Left ventricle myocardium inferior (tissue), 1 donor: ENCODE results near the gene CNN3. TPM values are rescaled to one million over a fixed set of nuclear protein-coding genes. Genes with fewer than 3 reads are reported as not detected.

Source experiments
- DNase-seq: peaks from one replicate; pipeline ENCODE4 v3.0.0-alpha.2; 2020
- H3K27ac ChIP-seq: fragments of 200-600 bp; replicated peaks from 2 replicates; pipeline ENCODE4 v1.8.0; 2021
- H3K27me3 ChIP-seq: fragments of 200-600 bp; 2 replicates; pipeline ENCODE4 v1.8.0; 2021; ENCODE audit warnings: low read depth
- H3K36me3 ChIP-seq: fragments of 200-600 bp; 2 replicates; pipeline ENCODE4 v1.8.0; 2021
- H3K4me1 ChIP-seq: fragments of 200-600 bp; 2 replicates; pipeline ENCODE4 v1.8.0; 2021
- H3K4me3 ChIP-seq: fragments of 200-600 bp; 2 replicates; pipeline ENCODE4 v1.8.0; 2021; ENCODE audit warnings: mild to moderate bottlenecking, moderate library complexity
- H3K9me3 ChIP-seq: fragments of 200-600 bp; replicated peaks from 2 replicates; pipeline ENCODE4 v1.8.0; 2021
- intact Hi-C: fragments of 100-400 bp; cut with micrococcal nuclease; formaldehyde crosslinking; loops from one replicate; pipeline ENCODE4 v1.11.0; 2022
- total RNA-seq: library from RNA; stranded (reverse); fragmentation: NEBNext Ultra II Directional; extraction: Animal tissue kit (Norgen Biotek cat#: 25700); gene quantifications from one replicate; pipeline ENCODE4 v1.2.1, GENCODE V29; 2021
- TF ChIP-seq, protein P1 (sequence below): fragments of 200-600 bp; IDR thresholded peaks from 2 replicates; pipeline ENCODE4 v1.8.0; 2021; ENCODE audit warnings: antibody characterized with exemption, mild to moderate bottlenecking, borderline replicate concordance
- donor health status: DM: no; HTN: yes; CAD: no; lungs with severe emphysema.

CNN3 gene
- total RNA-seq, 1 donor from 2014 or later, result 67.9 TPM

DNA sequence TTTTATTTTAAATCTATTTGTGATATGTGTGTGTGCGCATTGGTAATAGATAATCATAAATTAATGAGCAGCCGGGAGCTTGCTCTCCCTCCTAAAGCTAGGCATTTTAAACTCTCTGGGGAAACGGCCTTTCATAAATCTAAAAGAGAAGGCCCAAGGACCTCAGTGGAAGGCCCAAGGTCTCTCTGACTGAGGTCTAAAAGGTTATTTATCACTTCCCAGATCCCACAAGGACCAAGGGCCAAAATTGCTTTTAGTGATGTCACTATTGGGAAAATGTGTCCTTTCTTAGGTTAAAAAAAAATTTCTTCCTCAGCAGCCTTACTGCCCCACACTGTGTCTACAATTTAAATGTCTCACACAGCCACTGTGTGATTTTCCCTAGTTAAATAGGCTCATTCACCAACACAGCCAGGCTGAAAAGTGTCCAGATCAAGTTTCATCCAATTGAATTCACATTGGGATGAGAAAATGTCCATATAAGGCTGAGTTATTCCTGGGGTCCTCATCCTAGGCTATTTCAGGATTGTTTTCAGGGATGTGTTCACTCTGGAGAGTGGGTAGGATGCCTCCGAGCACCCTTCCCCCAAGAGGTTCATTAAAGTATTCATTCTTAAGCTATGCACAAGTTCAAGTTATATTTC lies 60.6 kb downstream of the CNN3 start:
- no peaks in the 10 kb centered on the region for H3K27me3 ChIP-seq
- peak overlapping the region; percentile 82 for H3K27ac ChIP-seq
- peaks cover 43% of the 10 kb centered on the region for H3K4me1 ChIP-seq
- intact Hi-C loops, result loop anchor here (10.0 kb wide), 1 partner anchor 49 kb away; no protein-coding TSS in a partner anchor
- TF ChIP-seq, protein P1, sequence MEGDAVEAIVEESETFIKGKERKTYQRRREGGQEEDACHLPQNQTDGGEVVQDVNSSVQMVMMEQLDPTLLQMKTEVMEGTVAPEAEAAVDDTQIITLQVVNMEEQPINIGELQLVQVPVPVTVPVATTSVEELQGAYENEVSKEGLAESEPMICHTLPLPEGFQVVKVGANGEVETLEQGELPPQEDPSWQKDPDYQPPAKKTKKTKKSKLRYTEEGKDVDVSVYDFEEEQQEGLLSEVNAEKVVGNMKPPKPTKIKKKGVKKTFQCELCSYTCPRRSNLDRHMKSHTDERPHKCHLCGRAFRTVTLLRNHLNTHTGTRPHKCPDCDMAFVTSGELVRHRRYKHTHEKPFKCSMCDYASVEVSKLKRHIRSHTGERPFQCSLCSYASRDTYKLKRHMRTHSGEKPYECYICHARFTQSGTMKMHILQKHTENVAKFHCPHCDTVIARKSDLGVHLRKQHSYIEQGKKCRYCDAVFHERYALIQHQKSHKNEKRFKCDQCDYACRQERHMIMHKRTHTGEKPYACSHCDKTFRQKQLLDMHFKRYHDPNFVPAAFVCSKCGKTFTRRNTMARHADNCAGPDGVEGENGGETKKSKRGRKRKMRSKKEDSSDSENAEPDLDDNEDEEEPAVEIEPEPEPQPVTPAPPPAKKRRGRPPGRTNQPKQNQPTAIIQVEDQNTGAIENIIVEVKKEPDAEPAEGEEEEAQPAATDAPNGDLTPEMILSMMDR, result no peak
- DNase-seq, result no peak
- H3K36me3 ChIP-seq, result no peaks in the 10 kb centered on the region
- H3K9me3 ChIP-seq, result no peaks in the 10 kb centered on the region
- H3K4me3 ChIP-seq, result no peak overlapping the region

DNA sequence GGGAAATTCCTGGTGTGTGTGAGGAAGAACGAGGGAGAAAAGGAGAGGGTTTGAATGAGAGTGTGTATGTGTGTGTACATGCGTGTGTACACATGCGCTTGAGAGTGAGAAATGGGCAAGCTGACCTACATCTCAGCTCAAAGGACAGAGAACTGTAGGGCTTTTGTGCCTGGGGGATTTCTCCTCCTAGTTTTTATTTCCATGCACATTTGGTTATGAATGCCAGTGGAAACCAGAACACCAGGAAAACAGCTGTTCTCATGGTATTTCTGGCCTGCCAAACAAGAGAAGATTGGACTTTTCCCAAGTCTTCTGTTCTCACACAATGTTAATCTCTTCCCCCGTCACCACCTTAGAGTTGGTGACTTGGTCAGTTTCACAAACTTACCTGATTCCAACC lies 61.5 kb downstream of the CNN3 start:
- peak overlapping the region; percentile 82 for H3K27ac ChIP-seq
- H3K36me3 ChIP-seq, result no peaks in the 10 kb centered on the region
- intact Hi-C loops, result loop anchor here (10.0 kb wide), 1 partner anchor 49 kb away; no protein-coding TSS in a partner anchor
- H3K4me3 ChIP-seq, result no peak overlapping the region
- TF ChIP-seq, protein P1, result no peak
- H3K4me1 ChIP-seq, result peaks cover 43% of the 10 kb centered on the region
- no peaks in the 10 kb centered on the region for H3K9me3 ChIP-seq
- H3K27me3 ChIP-seq, result no peaks in the 10 kb centered on the region
- no peak for DNase-seq

DNA sequence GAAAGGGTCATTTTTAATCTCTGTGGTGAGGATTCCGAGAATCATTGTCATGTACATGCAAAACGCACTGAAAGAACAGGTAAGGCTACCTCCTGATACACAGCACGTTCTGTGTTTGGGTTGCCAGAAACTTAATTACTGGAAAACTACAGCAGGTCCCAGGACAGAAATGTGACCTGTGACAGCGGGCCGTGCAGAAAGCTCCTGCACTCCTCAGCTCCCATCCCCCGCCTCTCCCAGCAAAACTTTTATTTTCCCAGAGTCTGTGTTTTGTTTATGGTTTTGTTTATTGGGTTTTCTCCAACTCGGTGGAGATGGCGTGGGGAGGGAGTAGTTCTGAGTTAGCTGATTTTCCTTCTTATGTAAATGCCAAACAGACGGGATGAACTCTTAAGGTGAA lies 62.1 kb downstream of the CNN3 start:
- H3K4me3 ChIP-seq, result no peak overlapping the region
- no peaks in the 10 kb centered on the region for H3K36me3 ChIP-seq
- H3K27me3 ChIP-seq, result no peaks in the 10 kb centered on the region
- intact Hi-C loops, result loop anchor here (10.0 kb wide), 1 partner anchor 50 kb away; no protein-coding TSS in a partner anchor
- no peaks in the 10 kb centered on the region for H3K9me3 ChIP-seq
- TF ChIP-seq, protein P1, result no peak
- peak overlapping the region; percentile 82 for H3K27ac ChIP-seq
- DNase-seq, result no peak
- peaks cover 43% of the 10 kb centered on the region for H3K4me1 ChIP-seq

DNA sequence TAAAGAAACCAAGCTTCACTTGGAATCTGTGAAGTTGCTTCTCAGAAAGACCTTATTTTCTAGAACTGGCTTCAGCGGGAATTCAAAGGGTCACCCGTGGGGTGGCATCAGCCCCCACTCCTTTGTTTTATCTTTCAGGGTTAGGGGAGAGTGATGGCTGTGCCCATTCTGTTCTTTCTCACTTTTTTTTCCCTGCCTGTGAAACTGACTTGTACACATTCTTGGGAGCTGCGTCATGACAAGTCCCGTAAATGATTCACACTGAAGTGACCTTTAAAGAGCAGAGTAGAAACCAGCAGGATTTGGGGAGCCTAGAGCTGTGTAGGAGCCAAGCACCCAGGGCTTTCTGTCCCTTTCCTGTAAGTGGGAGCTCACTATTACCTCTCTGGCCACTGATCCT lies 63.0 kb downstream of the CNN3 start:
- no peaks in the 10 kb centered on the region for H3K9me3 ChIP-seq
- no peak overlapping the region for H3K4me3 ChIP-seq
- peaks cover 43% of the 10 kb centered on the region for H3K4me1 ChIP-seq
- no peaks in the 10 kb centered on the region for H3K27me3 ChIP-seq
- intact Hi-C loops, result loop anchor here (10.0 kb wide), 1 partner anchor 51 kb away; no protein-coding TSS in a partner anchor
- H3K36me3 ChIP-seq, result no peaks in the 10 kb centered on the region
- peak overlapping the region; percentile 82 for H3K27ac ChIP-seq
- TF ChIP-seq, protein P1, result no peak
- DNase-seq, result no peak

DNA sequence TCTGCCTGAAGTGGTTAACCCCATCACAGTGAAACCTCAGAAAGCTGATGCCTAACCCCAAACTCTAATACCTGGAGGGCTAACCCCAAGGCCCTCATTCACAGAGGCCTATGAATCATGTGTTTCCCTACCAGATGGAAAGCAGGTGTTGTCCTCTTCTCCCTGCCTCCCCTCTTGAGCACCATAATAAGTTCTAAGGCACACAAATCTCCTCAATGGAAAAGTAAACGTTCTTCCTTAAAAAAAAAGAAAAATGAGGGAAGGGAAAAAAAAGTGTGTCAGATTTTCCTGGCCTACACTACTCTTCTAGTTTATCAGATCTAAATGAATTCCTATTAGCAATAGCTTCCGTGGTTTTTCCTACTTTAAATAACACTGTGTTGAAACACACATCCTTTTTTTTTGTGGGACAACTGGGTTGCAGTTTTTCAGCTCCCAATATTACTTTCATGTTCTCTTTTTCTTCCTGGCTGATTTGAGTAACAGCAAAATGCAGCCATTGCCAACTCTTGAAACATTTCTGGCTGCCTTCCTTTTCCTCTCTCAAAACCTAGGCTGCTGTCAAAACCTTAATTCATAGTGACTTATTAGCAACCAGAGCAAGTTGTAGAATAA lies 63.5 kb downstream of the CNN3 start:
- no peak for DNase-seq
- Histone ChIP-seq H3K27ac (peak overlapping the region; percentile 82), H3K36me3 (no peaks in the 10 kb centered on the region), H3K4me1 (peaks cover 43% of the 10 kb centered on the region), H3K4me3 (no peak overlapping the region), H3K27me3 (no peaks in the 10 kb centered on the region), H3K9me3 (no peaks in the 10 kb centered on the region)
- TF ChIP-seq, protein P1, result no peak
- intact Hi-C loops, result loop anchor here (10.0 kb wide), 1 partner anchor 51 kb away; no protein-coding TSS in a partner anchor
